ENCODE results near the gene CD300A.

Gene CD300A

DNA sequence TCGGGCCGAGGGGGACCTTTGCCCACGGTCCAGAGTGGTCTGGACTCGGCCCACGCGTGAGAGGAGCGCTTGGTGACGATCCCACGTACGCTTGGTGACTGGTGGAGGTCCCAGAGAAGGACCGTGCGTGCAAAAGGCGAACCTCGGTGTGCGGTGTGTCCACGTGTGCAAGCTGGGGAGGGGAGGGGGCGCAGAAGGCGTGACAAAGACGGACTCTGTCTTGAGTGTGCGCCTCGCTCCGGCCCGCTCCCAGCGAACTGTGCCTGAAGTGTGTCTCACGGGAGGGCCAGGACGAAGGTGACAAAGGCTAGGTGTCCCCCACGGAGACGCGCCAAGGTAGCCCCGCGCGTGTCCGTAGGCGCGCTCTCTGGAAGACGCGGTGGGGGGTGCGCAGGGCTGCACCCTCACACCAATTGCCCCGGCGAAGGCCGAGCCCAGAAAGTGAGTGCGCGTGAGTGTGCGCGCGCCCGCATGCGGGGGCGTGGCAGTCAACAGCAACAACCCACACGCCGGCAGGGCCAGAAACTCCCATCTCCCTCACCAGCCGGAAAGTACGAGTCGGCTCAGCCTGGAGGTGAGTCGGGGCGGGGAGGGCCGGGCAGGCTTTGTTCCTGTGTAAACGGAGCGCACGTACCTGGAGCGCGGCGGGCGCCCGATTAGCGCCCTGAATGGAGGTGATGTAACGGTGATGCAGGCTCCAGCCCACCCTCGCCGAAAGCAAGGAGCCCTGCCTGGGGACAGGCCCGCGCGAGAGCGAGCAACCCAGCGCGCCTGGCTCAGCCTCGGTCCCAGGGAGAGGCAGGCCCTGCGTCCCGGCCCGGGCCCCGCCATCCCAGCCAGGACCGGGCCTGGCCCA lies 34.6 kb upstream of the CD300A start, which contains the start of gene GPRC5C:
GPRC5C (plus strand) TSS at position 521 of the 856 bp plus-strand sequence. CDS start 7,689 bp downstream, outside the sequence.
- Histone ChIP-seq H3K4me1 (ENCODE audit: insufficient read depth, low read length) (peaks cover 18% of the 10 kb centered on the region), H3K36me3 (ENCODE audit: insufficient read depth, low read length) (no peaks in the 10 kb centered on the region), H3K4me3 (ENCODE audit: low read length) (peak within 1 kb of the TSS; percentile 35), H3K9me3 (ENCODE audit: low read length) (peaks cover 6% of the 10 kb centered on the region), H2AFZ (ENCODE audit: low read depth, low read length) (peak within 1 kb of the TSS; percentile 62), H3K27me3 (ENCODE audit: insufficient read depth, low read length) (peaks cover 69% of the 10 kb centered on the region)

DNA sequence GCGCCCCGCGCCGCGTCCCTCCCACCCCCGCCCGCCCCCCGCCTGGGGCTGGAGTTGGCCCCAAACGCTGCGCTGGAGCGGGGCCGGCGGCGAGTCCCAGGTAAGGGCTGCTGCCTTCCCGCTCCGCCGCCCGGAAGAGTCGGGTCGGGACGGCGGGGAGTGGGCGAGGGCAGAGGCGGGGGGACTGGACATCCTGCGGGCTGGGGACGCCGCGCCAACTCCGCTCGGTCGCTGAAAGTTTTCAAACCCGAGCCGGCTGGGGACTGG lies 34.1 kb upstream of the CD300A start:
- H3K4me1 ChIP-seq (ENCODE audit: insufficient read depth, low read length): peaks cover 18% of the 10 kb centered on the region
- H2AFZ ChIP-seq (ENCODE audit: low read depth, low read length): no peak overlapping the region
- peaks cover 6% of the 10 kb centered on the region for H3K9me3 ChIP-seq (ENCODE audit: low read length)
- peaks cover 64% of the 10 kb centered on the region for H3K27me3 ChIP-seq (ENCODE audit: insufficient read depth, low read length)
- no peak overlapping the region for H3K4me3 ChIP-seq (ENCODE audit: low read length)
- no peaks in the 10 kb centered on the region for H3K36me3 ChIP-seq (ENCODE audit: insufficient read depth, low read length)

DNA sequence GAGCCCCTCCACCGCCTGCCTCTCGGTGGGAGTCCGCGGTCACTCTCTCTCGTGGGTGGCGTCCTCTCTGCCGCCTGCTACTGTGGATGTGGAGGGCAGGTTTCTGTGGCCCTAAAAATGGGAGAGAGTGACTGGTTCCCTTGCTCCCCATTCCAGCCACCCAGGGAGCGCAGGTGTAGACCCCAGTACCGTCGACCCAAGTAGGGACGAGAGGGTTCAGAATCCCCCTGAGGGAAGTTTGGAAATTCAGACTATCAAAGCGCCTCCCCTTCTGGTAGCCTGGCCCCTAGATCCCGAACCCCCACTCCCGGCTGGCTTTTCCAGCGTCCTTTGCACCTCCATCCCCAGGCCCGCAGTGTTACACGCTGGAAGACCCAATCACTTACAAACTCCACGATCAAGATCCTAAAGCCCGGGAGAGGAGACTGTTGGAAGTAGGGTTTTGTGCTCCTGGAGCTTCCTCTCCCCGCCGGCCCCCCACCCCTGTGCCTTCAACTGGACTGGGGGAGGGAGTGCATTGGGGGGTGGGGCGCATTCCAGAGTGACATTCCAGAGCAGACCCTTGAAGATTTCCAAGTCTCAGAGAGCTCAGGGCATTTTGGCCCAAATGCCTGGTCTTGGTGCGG lies 33.6 kb upstream of the CD300A start:
- H3K36me3 ChIP-seq (ENCODE audit: insufficient read depth, low read length): no peaks in the 10 kb centered on the region
- peaks cover 58% of the 10 kb centered on the region for H3K27me3 ChIP-seq (ENCODE audit: insufficient read depth, low read length)
- H3K9me3 ChIP-seq (ENCODE audit: low read length): peaks cover 6% of the 10 kb centered on the region
- no peak overlapping the region for H2AFZ ChIP-seq (ENCODE audit: low read depth, low read length)
- peaks cover 18% of the 10 kb centered on the region for H3K4me1 ChIP-seq (ENCODE audit: insufficient read depth, low read length)
- no peak overlapping the region for H3K4me3 ChIP-seq (ENCODE audit: low read length)

DNA sequence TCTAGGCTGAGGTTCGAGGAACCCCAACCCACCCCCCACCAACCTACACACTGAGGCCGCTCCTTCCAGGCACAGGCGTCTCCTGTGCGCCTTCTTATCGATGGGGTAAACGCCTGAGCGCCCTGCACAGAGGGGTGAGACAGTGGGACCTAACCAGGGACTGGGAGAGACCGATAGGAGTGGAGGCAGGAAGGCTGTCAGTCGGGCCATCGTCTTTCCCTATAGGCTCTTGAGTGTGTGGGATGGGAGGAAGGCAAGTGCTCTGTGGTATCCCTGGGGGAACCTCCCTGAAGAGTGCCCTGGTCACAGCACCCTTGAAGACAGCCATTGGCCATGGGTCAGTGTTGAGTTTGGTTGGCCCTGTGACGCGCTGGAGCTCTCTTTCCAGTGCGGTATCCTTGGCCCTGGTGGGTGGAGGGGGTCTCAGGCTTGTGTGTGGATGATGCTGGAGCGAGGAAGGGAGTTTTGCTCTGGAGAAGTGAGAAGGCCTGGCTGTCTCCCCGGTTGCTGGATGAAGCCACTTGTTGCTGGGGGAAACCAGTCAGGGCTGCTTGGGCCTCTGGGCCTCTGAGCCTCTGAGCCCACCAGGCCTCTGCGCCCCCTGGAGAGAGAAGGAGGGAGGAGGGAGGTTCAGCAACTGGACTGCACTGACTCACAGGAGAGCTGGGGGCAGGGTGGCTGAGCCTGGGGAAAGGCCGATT lies 32.9 kb upstream of the CD300A start:
- H3K4me3 ChIP-seq (ENCODE audit: low read length): no peak overlapping the region
- peaks cover 18% of the 10 kb centered on the region for H3K4me1 ChIP-seq (ENCODE audit: insufficient read depth, low read length)
- H3K27me3 ChIP-seq (ENCODE audit: insufficient read depth, low read length): peaks cover 53% of the 10 kb centered on the region
- H3K36me3 ChIP-seq (ENCODE audit: insufficient read depth, low read length): no peaks in the 10 kb centered on the region
- H2AFZ ChIP-seq (ENCODE audit: low read depth, low read length): no peak overlapping the region
- H3K9me3 ChIP-seq (ENCODE audit: low read length): peaks cover 6% of the 10 kb centered on the region

DNA sequence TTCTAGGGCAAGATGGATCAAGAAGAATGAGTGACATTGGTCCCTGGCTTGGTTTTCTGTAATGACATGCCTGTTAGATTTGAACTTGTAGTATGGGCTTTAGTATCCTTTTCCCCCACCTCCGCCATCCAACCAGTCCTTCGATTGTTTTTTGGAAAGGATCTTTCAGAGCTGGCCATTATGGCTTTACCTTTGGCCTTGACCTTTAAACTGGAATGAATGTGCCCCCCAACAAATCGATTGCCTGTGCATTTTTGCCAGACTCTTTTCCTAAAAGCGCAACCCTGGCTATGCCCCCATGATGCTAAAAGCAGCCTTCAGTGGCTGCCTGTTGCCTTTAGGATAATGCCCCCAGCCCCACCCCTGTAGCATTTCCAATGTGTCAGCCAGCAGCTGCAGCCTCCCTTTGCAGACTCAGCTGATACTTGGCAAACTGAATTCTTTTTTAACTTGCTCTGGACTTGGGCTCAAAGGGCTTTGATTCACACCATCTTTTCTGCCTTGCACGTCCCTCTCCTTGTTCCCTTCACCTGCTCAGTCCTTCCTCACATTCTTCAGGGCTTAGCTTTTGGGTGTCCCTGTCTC lies 30.6 kb upstream of the CD300A start:
- no peaks in the 10 kb centered on the region for H3K36me3 ChIP-seq (ENCODE audit: insufficient read depth, low read length)
- H3K27me3 ChIP-seq (ENCODE audit: insufficient read depth, low read length): peaks cover 32% of the 10 kb centered on the region
- peaks cover 12% of the 10 kb centered on the region for H3K9me3 ChIP-seq (ENCODE audit: low read length)
- no peak overlapping the region for H2AFZ ChIP-seq (ENCODE audit: low read depth, low read length)
- H3K4me3 ChIP-seq (ENCODE audit: low read length): no peak overlapping the region
- peaks cover 11% of the 10 kb centered on the region for H3K4me1 ChIP-seq (ENCODE audit: insufficient read depth, low read length)

DNA sequence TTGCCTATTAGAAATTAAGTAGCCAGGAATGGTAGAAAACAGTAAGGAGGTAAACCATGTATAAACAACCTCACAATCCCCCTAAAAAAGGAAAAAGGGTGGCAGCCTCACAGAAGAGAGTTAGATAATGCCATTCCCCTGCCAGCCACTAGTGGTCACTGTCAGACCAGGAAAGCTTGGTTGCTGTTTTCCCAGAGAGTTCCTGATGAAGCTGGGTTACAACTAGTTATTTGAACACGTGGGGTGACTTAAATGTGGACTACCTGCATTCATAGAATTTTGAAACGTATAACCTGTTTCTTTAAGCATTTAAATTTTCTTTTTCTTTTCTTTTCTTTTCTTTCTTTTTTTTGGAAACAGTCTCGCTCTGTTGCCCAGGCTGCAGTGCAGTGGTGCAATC lies 28.7 kb upstream of the CD300A start:
- H2AFZ ChIP-seq (ENCODE audit: low read depth, low read length): no peak overlapping the region
- no peaks in the 10 kb centered on the region for H3K36me3 ChIP-seq (ENCODE audit: insufficient read depth, low read length)
- no peaks in the 10 kb centered on the region for H3K4me1 ChIP-seq (ENCODE audit: insufficient read depth, low read length)
- H3K4me3 ChIP-seq (ENCODE audit: low read length): no peak overlapping the region
- peaks cover 12% of the 10 kb centered on the region for H3K9me3 ChIP-seq (ENCODE audit: low read length)
- peaks cover 17% of the 10 kb centered on the region for H3K27me3 ChIP-seq (ENCODE audit: insufficient read depth, low read length)

DNA sequence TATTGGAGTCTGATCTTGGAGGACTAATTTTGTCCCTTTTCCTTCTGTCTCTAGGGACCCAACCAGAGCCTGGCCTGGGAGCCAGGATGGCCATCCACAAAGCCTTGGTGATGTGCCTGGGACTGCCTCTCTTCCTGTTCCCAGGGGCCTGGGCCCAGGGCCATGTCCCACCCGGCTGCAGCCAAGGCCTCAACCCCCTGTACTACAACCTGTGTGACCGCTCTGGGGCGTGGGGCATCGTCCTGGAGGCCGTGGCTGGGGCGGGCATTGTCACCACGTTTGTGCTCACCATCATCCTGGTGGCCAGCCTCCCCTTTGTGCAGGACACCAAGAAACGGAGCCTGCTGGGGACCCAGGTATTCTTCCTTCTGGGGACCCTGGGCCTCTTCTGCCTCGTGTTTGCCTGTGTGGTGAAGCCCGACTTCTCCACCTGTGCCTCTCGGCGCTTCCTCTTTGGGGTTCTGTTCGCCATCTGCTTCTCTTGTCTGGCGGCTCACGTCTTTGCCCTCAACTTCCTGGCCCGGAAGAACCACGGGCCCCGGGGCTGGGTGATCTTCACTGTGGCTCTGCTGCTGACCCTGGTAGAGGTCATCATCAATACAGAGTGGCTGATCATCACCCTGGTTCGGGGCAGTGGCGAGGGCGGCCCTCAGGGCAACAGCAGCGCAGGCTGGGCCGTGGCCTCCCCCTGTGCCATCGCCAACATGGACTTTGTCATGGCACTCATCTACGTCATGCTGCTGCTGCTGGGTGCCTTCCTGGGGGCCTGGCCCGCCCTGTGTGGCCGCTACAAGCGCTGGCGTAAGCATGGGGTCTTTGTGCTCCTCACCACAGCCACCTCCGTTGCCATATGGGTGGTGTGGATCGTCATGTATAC lies 26.5 kb upstream of the CD300A start:
- Histone ChIP-seq H3K36me3 (ENCODE audit: insufficient read depth, low read length) (no peaks in the 10 kb centered on the region), H2AFZ (ENCODE audit: low read depth, low read length) (no peak overlapping the region), H3K27me3 (ENCODE audit: insufficient read depth, low read length) (no peaks in the 10 kb centered on the region), H3K9me3 (ENCODE audit: low read length) (peaks cover 9% of the 10 kb centered on the region), H3K4me1 (ENCODE audit: insufficient read depth, low read length) (no peaks in the 10 kb centered on the region), H3K4me3 (ENCODE audit: low read length) (no peak overlapping the region)

DNA sequence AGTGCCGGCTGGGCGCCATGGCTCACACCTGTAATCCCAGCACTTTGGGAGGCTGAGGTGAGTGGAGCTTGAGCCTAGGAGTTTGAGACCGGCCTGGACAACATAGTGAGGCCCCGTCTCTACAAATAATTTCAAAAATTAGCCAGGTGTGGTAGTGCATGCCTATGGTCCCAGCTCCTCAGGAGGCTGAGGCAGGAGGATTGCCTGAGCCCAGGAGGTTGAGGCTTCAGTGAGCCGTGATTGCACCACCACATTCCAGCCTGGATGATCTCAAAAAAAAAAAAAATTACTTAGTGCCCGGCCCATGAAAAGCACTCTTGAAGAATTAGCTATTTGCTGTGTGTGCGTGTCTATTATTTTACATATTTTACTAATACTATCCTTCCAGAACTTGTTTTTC lies 24.9 kb upstream of the CD300A start:
- Histone ChIP-seq H3K4me1 (ENCODE audit: insufficient read depth, low read length) (no peaks in the 10 kb centered on the region), H3K27me3 (ENCODE audit: insufficient read depth, low read length) (no peaks in the 10 kb centered on the region), H3K9me3 (ENCODE audit: low read length) (peaks cover 7% of the 10 kb centered on the region), H3K36me3 (ENCODE audit: insufficient read depth, low read length) (no peaks in the 10 kb centered on the region), H2AFZ (ENCODE audit: low read depth, low read length) (no peak overlapping the region), H3K4me3 (ENCODE audit: low read length) (no peak overlapping the region)

DNA sequence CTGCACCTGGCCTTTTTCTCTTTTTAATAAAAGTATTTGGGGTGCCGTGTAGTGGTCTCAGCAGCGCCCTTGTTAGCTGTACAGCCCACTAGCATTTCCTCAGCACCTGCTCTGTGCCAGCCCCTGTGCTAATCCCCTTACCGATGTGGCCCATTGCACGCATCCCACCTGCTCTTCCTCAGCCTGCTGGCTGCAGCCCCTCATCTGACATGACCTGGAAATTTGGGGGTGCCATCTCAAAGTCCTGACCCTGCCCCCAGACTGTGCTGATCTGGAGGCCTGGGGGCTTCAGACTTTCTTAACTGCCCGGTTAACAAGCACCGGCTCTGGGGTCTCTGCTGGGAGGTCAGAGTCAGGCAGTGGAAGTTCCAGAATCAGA lies 24.2 kb upstream of the CD300A start:
- H3K4me1 ChIP-seq (ENCODE audit: insufficient read depth, low read length): no peaks in the 10 kb centered on the region
- no peaks in the 10 kb centered on the region for H3K36me3 ChIP-seq (ENCODE audit: insufficient read depth, low read length)

DNA sequence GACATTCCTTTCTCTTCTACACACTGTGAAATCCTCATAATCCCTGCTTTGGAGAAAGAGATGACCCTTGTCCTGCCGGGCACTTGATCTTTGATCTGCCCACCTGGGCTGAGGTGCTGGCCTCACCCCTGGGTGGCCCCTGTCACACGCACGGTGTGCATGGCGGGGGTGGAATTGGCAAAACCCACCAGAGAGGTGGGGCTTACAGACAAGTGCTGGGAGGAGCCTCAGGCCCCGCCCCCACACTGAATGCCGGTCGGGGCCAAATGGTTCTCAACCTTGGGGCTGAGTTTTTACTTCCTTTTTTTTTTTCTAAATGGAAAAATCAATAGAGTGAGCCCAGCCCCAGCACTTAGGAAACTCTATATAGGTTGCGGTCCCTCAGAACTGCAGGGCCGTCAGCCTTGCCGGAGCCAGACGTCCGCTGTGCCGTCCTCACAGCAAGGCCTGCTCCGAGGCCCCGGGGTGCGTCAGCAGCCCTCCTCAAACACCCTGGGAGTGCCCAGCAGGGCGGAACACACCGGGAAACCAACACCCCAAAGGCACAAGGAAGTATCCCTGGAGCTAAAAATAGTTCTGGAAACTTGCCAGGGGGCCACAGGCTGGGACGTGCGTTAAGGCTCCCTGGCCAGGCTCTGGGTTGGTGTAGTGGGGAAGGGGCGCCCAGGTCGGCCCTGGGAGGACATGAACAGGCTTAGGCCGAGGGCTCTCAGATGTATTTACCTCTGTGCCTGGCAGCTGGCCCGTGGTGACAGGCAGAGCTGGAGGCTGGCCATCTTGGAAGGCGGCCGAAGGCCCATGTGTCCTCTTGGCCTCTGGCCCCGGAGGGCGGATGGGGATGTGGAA lies 23.5 kb upstream of the CD300A start:
- H3K9me3 ChIP-seq (ENCODE audit: low read length): peaks cover 6% of the 10 kb centered on the region
- no peaks in the 10 kb centered on the region for H3K36me3 ChIP-seq (ENCODE audit: insufficient read depth, low read length)
- H3K4me1 ChIP-seq (ENCODE audit: insufficient read depth, low read length): no peaks in the 10 kb centered on the region
- H3K27me3 ChIP-seq (ENCODE audit: insufficient read depth, low read length): no peaks in the 10 kb centered on the region
- no peak overlapping the region for H2AFZ ChIP-seq (ENCODE audit: low read depth, low read length)
- no peak overlapping the region for H3K4me3 ChIP-seq (ENCODE audit: low read length)

More for the DNA sequence above, 24.2 kb upstream of the CD300A start:
- no peak overlapping the region for H2AFZ ChIP-seq (ENCODE audit: low read depth, low read length)
- peaks cover 6% of the 10 kb centered on the region for H3K9me3 ChIP-seq (ENCODE audit: low read length)
- H3K4me3 ChIP-seq (ENCODE audit: low read length): no peak overlapping the region
- H3K27me3 ChIP-seq (ENCODE audit: insufficient read depth, low read length): no peaks in the 10 kb centered on the region

DNA sequence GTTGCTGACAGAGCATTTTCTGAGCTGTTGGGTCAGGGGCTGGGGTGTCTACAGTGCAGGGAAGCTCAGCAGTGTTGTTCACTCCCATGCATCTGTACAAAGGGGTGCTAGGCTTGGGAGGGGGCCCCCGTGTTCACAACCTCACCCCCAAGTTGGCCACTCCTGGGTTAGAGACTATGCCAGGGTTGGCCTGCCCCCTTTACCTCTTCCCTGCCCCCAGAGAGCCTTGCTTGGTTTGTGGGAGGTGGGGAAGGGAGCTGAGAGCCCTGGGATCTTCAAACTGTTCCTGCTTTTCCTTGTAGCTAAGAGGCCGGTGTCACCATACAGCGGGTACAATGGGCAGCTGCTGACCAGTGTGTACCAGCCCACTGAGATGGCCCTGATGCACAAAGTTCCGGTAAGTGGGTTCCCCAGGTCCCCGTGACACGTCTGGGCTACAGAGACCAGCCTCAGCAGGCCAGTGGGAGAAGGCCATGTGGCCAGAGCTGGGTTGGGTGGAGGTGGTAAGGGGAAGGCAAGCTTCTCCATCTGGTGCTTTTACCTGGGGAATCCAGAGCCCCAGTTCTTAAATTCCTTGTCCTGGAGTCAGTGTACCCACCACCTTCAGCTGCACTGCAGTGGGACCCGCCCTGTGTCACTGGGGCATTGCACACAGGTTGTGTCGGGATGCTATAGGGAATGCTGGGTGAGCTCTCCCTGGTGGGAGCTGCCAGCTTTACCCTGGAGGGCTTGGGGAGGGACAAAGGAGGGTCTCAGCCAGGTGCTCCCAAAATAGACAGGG lies 22.7 kb upstream of the CD300A start:
- Histone ChIP-seq H3K36me3 (ENCODE audit: insufficient read depth, low read length) (no peaks in the 10 kb centered on the region), H2AFZ (ENCODE audit: low read depth, low read length) (no peak overlapping the region)

More for the DNA sequence above, 22.7 kb upstream of the CD300A start:
- no peaks in the 10 kb centered on the region for H3K4me1 ChIP-seq (ENCODE audit: insufficient read depth, low read length)
- H3K27me3 ChIP-seq (ENCODE audit: insufficient read depth, low read length): no peaks in the 10 kb centered on the region
- peaks cover 6% of the 10 kb centered on the region for H3K9me3 ChIP-seq (ENCODE audit: low read length)
- no peak overlapping the region for H3K4me3 ChIP-seq (ENCODE audit: low read length)
